Neural cell (in vitro differentiated cells): ENCODE measurements around the gene FHDC1.

Experiments
- EP300 ChIP-seq: fragments of 450-650 bp; conservative IDR thresholded peaks from 2 replicates; pipeline ENCODE4 v1.6.1; 2014; ENCODE audit warnings: antibody characterized with exemption, mild to moderate bottlenecking, moderate library complexity; ENCODE audit not compliant: poor library complexity, severe bottlenecking
- EZH2 ChIP-seq: fragments of 200-600, 300-800 bp; shearing (Covaris generic), sonication (generic); IDR thresholded peaks from 2 replicates; pipeline ENCODE4 v1.6.1; 2014; ENCODE audit warnings: antibody characterized with exemption, low read length, borderline replicate concordance, mild to moderate bottlenecking; ENCODE audit not compliant: insufficient read depth, poor library complexity, severe bottlenecking

GRCh38 chr4:152956147-152956546 is 20.0 kb downstream of the FHDC1 start:
- TF ChIP-seq EP300 (no peak), EZH2 (no peak)
